HL-60 (cell line): ENCODE data around the gene GORASP1.

Source experiments
- POLR2AphosphoS5 ChIP-seq: IDR thresholded peaks from 2 replicates; pipeline ENCODE4 v1.6.1; 2012; ENCODE audit warnings: low read depth
- TF ChIP-seq, protein P1 (sequence below): IDR thresholded peaks from one replicate; pipeline ENCODE4 v1.5.1; 2011; ENCODE audit warnings: low read length, control low read depth, inconsistent platforms; ENCODE audit not compliant: insufficient read depth
- TF ChIP-seq, protein P2 (sequence below): IDR thresholded peaks from 2 replicates; pipeline ENCODE4 v1.6.1; 2012; ENCODE audit warnings: low read depth; ENCODE audit not compliant: insufficient replicate concordance

DNA sequence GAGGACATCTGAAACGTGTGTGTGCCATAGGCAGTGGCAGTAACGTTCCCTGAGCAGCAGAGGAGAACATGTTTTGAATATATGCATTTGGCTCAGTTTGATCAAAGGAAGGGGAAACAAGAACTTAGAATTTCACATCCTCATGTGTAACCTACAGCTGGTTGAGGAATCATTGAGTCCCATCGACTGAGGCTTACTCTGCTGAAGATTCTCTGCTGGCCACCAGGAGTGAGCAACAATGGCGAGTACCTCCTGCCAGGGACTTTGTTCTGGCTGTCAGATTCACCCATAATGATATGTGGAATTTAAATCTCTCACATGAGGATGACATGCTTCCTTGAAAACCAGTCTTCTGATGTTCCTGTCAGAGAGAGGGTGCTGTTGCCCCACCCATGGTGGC, 21.3 kb downstream of the GORASP1 start:
- TF ChIP-seq, protein P1, sequence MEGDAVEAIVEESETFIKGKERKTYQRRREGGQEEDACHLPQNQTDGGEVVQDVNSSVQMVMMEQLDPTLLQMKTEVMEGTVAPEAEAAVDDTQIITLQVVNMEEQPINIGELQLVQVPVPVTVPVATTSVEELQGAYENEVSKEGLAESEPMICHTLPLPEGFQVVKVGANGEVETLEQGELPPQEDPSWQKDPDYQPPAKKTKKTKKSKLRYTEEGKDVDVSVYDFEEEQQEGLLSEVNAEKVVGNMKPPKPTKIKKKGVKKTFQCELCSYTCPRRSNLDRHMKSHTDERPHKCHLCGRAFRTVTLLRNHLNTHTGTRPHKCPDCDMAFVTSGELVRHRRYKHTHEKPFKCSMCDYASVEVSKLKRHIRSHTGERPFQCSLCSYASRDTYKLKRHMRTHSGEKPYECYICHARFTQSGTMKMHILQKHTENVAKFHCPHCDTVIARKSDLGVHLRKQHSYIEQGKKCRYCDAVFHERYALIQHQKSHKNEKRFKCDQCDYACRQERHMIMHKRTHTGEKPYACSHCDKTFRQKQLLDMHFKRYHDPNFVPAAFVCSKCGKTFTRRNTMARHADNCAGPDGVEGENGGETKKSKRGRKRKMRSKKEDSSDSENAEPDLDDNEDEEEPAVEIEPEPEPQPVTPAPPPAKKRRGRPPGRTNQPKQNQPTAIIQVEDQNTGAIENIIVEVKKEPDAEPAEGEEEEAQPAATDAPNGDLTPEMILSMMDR, result no peak
- TF ChIP-seq, protein P2, sequence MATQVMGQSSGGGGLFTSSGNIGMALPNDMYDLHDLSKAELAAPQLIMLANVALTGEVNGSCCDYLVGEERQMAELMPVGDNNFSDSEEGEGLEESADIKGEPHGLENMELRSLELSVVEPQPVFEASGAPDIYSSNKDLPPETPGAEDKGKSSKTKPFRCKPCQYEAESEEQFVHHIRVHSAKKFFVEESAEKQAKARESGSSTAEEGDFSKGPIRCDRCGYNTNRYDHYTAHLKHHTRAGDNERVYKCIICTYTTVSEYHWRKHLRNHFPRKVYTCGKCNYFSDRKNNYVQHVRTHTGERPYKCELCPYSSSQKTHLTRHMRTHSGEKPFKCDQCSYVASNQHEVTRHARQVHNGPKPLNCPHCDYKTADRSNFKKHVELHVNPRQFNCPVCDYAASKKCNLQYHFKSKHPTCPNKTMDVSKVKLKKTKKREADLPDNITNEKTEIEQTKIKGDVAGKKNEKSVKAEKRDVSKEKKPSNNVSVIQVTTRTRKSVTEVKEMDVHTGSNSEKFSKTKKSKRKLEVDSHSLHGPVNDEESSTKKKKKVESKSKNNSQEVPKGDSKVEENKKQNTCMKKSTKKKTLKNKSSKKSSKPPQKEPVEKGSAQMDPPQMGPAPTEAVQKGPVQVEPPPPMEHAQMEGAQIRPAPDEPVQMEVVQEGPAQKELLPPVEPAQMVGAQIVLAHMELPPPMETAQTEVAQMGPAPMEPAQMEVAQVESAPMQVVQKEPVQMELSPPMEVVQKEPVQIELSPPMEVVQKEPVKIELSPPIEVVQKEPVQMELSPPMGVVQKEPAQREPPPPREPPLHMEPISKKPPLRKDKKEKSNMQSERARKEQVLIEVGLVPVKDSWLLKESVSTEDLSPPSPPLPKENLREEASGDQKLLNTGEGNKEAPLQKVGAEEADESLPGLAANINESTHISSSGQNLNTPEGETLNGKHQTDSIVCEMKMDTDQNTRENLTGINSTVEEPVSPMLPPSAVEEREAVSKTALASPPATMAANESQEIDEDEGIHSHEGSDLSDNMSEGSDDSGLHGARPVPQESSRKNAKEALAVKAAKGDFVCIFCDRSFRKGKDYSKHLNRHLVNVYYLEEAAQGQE, result no peak
- TF ChIP-seq POLR2AphosphoS5, result no peak
